Karpas-422 (cell line): ENCODE results near the gene LRRC39. TPM values are rescaled to one million over a fixed set of nuclear protein-coding genes. Genes with fewer than 3 reads are reported as not detected.

Experiments
- DNase-seq: peaks from one replicate; pipeline ENCODE4 v3.0.0-alpha.2; 2015
- H2AFZ ChIP-seq: fragments of 200-600 bp; sonication (generic); 2 replicates; pipeline ENCODE4 v1.6.1; 2014; ENCODE audit warnings: antibody characterized with exemption, low read length, mixed read lengths
- H3K27ac ChIP-seq: fragments of 200-600 bp; sonication (generic); 2 replicates; pipeline ENCODE4 v1.5.1; 2014; ENCODE audit warnings: mild to moderate bottlenecking, low read length, moderate library complexity
- H3K27me3 ChIP-seq: fragments of 200-600 bp; sonication (generic); 2 replicates; pipeline ENCODE4 v1.6.1; 2014; ENCODE audit warnings: low read length, mixed read lengths
- H3K36me3 ChIP-seq: fragments of 200-600 bp; sonication (generic); 2 replicates; pipeline ENCODE4 v1.6.1; 2014; ENCODE audit warnings: low read length, mixed read lengths; ENCODE audit not compliant: insufficient read depth
- H3K4me1 ChIP-seq: fragments of 200-600 bp; sonication (generic); 2 replicates; pipeline ENCODE4 v1.6.1; 2014; ENCODE audit warnings: mild to moderate bottlenecking, low read length, mixed read lengths
- H3K4me2 ChIP-seq: fragments of 200-600 bp; sonication (generic); 2 replicates; pipeline ENCODE4 v1.6.1; 2014; ENCODE audit warnings: low read length, low read depth, mild to moderate bottlenecking; ENCODE audit not compliant: poor library complexity, severe bottlenecking
- H3K4me3 ChIP-seq: fragments of 200-600 bp; sonication (generic); 2 replicates; pipeline ENCODE4 v1.5.1; 2014; ENCODE audit warnings: mild to moderate bottlenecking, antibody characterized with exemption, low read length, mixed read lengths
- H3K79me2 ChIP-seq: fragments of 200-600 bp; sonication (generic); 2 replicates; pipeline ENCODE4 v1.6.1; 2014; ENCODE audit warnings: mild to moderate bottlenecking, low read length, mixed read lengths
- H3K9ac ChIP-seq: fragments of 200-600 bp; sonication (generic); 2 replicates; pipeline ENCODE4 v1.6.0; 2014; ENCODE audit warnings: low read length
- H3K9me2 ChIP-seq: fragments of 200-600 bp; sonication (generic), shearing (Covaris generic); replicated peaks from 2 replicates; pipeline ENCODE4 v1.6.0; 2014; ENCODE audit warnings: mild to moderate bottlenecking, low read length, moderate library complexity; ENCODE audit not compliant: insufficient read depth
- H3K9me3 ChIP-seq: fragments of 300-700, 200-600 bp; sonication (generic); 2 replicates; pipeline ENCODE4 v1.6.1; 2014; ENCODE audit warnings: low read length, mixed read lengths
- H4K20me1 ChIP-seq: fragments of 200-600 bp; sonication (generic); 2 replicates; pipeline ENCODE4 v1.6.1; 2014; ENCODE audit warnings: mild to moderate bottlenecking, antibody characterized with exemption, low read length, low read depth; ENCODE audit not compliant: insufficient read depth
- total RNA-seq: library from RNA; depleted of rRNA; stranded (reverse); fragments of >200 nt; shearing (Covaris generic); gene quantifications from 2 replicates; pipeline ENCODE4 v1.2.3, GENCODE V29; 2014; ENCODE audit warnings: low replicate concordance

The LRRC39 gene
- total RNA-seq, 1 experiment from 2014 or later = 5.2 TPM

DNA sequence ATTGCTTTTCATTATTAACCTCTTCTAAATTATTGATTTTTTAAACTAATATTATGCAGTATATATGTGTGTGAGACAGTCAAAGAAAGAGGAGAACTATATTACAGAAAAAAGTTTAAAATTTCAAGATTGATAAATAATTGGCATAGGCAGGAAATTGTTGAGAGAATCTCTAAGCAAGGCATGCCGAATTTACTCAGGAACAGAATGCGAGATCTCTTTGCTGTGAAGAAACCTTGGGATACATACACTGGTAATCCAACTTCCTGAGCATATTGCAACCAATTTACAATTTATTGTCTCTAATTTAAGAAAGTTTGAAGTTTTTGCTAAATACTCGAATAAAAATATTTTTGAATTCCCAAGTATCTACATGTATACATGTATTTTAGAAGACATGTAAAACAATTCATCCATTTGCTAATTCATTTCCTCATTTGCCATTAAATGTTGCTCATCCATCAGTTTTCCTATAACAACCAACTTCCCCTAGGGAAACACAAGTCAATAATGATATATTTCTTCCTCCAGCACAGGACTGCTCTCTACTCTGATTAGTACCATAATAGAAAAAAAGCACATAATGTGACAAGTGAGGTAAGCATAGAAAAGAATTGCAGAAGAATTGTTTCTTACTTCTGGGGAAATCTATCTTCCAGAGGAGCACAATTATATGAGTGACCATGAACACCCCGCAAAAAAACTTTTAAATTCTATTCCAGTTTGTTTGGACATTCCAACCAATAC, 588 bp downstream of the LRRC39 start:
- no peaks in the 10 kb centered on the region for H3K27me3 ChIP-seq
- H3K9me2 ChIP-seq = no peaks in the 10 kb centered on the region

DNA sequence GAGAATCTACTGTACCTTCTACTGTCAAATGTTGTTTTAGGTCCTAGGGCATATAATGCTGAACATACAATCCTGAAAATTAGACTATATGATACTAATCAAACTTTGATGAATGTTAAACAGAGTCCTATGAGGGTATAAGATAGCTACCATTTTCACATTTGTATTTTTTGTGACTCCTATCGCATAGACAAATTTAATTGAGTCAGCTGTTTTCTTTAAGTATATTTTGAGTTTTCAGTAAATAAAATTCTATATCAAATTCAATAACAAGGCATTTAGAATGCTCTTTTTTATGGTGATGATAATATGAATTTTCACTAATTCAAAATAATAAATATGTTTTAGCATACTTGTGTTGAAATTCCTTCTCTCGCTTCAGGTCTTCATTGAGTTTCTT, 10.0 kb downstream of the LRRC39 start:
- peaks cover 7% of the 10 kb centered on the region for H3K4me1 ChIP-seq
- no peaks in the 10 kb centered on the region for H3K9me2 ChIP-seq
- H3K79me2 ChIP-seq = no peaks in the 10 kb centered on the region
- H3K4me2 ChIP-seq = no peak overlapping the region
- DNase-seq = no peak
- H3K4me3 ChIP-seq = no peak overlapping the region
- no peak overlapping the region for H3K9ac ChIP-seq
- no peak overlapping the region for H2AFZ ChIP-seq
- H4K20me1 ChIP-seq = no peaks in the 10 kb centered on the region
- H3K27me3 ChIP-seq = no peaks in the 10 kb centered on the region
- peaks cover 6% of the 10 kb centered on the region; the same call in 1 of the 2 replicates for H3K9me3 ChIP-seq
- H3K36me3 ChIP-seq = peaks cover 5% of the 10 kb centered on the region; the same call in 1 of the 2 replicates
- H3K27ac ChIP-seq = no peak overlapping the region

More for the DNA sequence above, 588 bp downstream of the LRRC39 start:
- no peak overlapping the region for H3K27ac ChIP-seq
- no peak overlapping the region for H2AFZ ChIP-seq
- H3K4me1 ChIP-seq = peaks cover 7% of the 10 kb centered on the region
- H3K4me3 ChIP-seq = no peak overlapping the region
- no peak overlapping the region for H3K4me2 ChIP-seq
- no peaks in the 10 kb centered on the region for H4K20me1 ChIP-seq
- no peaks in the 10 kb centered on the region; the same call in 1 of the 2 replicates for H3K36me3 ChIP-seq
- no peak overlapping the region for H3K9ac ChIP-seq
- H3K79me2 ChIP-seq = no peaks in the 10 kb centered on the region
- DNase-seq = no peak
- no peaks in the 10 kb centered on the region for H3K9me3 ChIP-seq

DNA sequence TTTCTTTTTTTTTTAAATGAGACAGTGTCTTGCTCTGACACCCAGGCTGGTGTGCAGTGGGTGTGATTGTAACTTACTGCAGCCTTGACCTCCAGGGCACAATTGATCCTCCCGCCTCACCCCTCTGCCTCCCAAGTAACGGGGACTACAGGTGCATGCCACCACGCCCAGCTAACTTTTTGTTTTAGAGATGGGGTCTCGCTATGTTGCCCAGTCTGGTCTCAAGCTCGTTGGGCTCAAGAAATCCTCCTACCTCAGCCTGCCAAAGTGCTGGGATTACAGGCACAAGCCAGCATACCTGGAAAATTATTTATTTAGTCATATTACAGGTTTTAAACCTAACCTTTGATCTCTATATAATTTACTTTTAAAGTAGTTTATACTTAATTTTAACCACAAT, 13.4 kb downstream of the LRRC39 start:
- Histone ChIP-seq H3K9ac (no peak overlapping the region), H3K4me1 (peaks cover 12% of the 10 kb centered on the region), H2AFZ (no peak overlapping the region), H3K4me2 (no peak overlapping the region), H3K27ac (no peak overlapping the region), H3K36me3 (peaks cover 2% of the 10 kb centered on the region; the same call in 1 of the 2 replicates), H3K9me2 (no peaks in the 10 kb centered on the region), H3K79me2 (no peaks in the 10 kb centered on the region), H3K9me3 (0 out of 2 replicates have a peak, but pooled peaks cover 2% of the 10 kb centered on the region), H3K27me3 (no peaks in the 10 kb centered on the region), H3K4me3 (no peak overlapping the region), H4K20me1 (no peaks in the 10 kb centered on the region)
- DNase-seq = no peak

DNA sequence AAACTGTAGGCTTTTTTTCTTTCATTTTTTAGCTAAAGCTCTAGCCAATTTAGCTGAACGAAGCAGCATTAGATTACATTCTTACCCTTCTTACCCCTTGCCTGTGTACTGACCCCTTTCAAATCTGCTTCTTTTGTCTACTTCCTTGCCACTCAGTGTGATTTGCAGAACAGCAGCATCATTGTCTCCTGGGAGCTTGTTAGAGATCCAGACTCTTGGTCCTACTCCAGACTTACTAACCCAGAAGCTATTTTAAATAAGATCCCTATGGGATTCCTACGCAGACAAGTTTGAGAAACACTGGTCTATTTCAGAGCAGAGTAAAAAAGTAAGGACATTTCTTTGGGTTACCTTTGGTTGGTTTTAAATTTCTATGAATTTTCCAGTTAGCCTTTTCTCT, 13.8 kb downstream of the LRRC39 start:
- H3K27ac ChIP-seq = no peak overlapping the region

DNA sequence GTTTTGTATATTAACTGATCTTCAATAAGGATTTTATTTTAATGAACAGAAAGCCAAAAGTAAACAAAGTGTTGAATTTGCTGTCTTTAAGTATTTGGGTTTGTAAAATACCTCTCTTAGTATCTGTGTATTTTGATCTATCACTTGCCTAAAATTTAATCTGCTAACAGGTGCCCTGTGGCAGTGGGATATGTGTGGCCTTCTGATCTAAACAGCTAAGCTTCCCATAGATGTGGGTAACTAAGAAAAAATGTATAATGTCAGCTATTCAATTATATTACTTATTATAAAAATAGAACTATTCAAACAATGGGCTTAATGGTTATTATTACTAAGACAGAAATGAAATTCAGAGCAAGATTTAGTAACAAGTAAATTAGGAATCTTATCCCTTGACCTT, 15.2 kb downstream of the LRRC39 start:
- Histone ChIP-seq H4K20me1 (no peaks in the 10 kb centered on the region), H3K9me2 (no peaks in the 10 kb centered on the region), H3K36me3 (no peaks in the 10 kb centered on the region)

More for the DNA sequence above, 13.8 kb downstream of the LRRC39 start:
- Histone ChIP-seq H3K9ac (no peak overlapping the region), H3K4me2 (no peak overlapping the region), H3K4me1 (peaks cover 12% of the 10 kb centered on the region), H3K4me3 (no peak overlapping the region), H2AFZ (peak overlapping the region; percentile 21; the same call in 1 of the 2 replicates), H3K36me3 (no peaks in the 10 kb centered on the region), H3K9me2 (no peaks in the 10 kb centered on the region), H3K79me2 (no peaks in the 10 kb centered on the region), H4K20me1 (no peaks in the 10 kb centered on the region), H3K27me3 (no peaks in the 10 kb centered on the region), H3K9me3 (0 out of 2 replicates have a peak, but pooled peaks cover under 1% of the 10 kb centered on the region)
- DNase-seq = no peak

DNA sequence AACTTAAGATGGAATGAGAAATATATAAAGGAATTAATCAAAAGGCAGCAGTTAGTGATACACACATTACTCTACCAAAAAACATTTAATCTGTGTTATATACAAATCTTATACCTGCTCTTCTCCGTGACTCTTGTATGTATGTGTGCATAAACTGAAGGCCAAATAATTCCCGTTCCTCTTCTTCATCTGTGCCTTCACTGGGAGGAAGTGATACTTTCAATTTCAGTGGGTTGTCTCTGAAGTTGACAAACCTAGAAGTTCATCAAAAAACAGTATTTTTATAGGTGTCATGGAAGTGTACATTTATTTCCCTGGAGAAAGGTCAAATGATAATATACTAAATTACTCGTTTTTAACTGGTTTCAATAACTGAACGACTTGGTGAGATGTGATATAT, 25.8 kb downstream of the LRRC39 start:
- peaks cover 11% of the 10 kb centered on the region for H3K4me1 ChIP-seq
- no peaks in the 10 kb centered on the region for H3K9me3 ChIP-seq
- H3K27ac ChIP-seq = peak overlapping the region; percentile 16
- peak overlapping the region; percentile 29 for H3K4me2 ChIP-seq
- H3K4me3 ChIP-seq = no peak overlapping the region
- no peaks in the 10 kb centered on the region for H3K9me2 ChIP-seq
- DNase-seq = no peak
- H3K27me3 ChIP-seq = no peaks in the 10 kb centered on the region
- H4K20me1 ChIP-seq = no peaks in the 10 kb centered on the region
- H3K9ac ChIP-seq = no peak overlapping the region
- H3K79me2 ChIP-seq = no peaks in the 10 kb centered on the region
- peaks cover 28% of the 10 kb centered on the region; the same call in 1 of the 2 replicates for H3K36me3 ChIP-seq
- H2AFZ ChIP-seq = peak overlapping the region; percentile 57; the same call in 1 of the 2 replicates

More for the DNA sequence above, 15.2 kb downstream of the LRRC39 start:
- DNase-seq = no peak
- H3K4me1 ChIP-seq = peaks cover 12% of the 10 kb centered on the region
- no peak overlapping the region; the same call in 1 of the 2 replicates for H2AFZ ChIP-seq
- no peak overlapping the region for H3K4me2 ChIP-seq
- H3K9me3 ChIP-seq = no peaks in the 10 kb centered on the region
- H3K9ac ChIP-seq = no peak overlapping the region
- no peak overlapping the region for H3K27ac ChIP-seq
- H3K27me3 ChIP-seq = no peaks in the 10 kb centered on the region
- no peaks in the 10 kb centered on the region for H3K79me2 ChIP-seq
- H3K4me3 ChIP-seq = no peak overlapping the region

DNA sequence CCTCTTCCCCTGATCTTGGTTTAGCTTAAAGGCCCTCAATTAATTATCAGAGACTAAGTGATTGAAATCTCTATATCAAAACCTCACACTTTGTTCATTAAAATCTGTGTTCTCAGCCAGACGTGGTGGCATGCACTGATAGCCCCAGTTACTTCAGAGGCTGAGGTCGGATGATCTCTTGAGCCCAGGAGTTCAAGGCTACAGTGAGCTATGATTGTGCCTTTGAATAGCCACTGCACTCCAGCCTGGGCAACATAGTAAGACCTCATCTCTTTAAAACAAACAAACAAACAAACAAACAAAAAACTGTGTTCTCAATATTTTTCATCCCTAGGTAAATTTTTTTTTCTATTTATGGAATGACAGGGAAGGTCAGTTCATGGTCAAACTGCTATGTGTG, 26.4 kb downstream of the LRRC39 start:
- H4K20me1 ChIP-seq = no peaks in the 10 kb centered on the region
- H3K36me3 ChIP-seq = peaks cover 30% of the 10 kb centered on the region; the same call in 1 of the 2 replicates
- no peak overlapping the region for H2AFZ ChIP-seq
- H3K4me3 ChIP-seq = no peak overlapping the region
- H3K27me3 ChIP-seq = no peaks in the 10 kb centered on the region
- no peak overlapping the region for H3K9ac ChIP-seq
- no peaks in the 10 kb centered on the region for H3K79me2 ChIP-seq
- no peaks in the 10 kb centered on the region for H3K9me3 ChIP-seq
- H3K27ac ChIP-seq = peak overlapping the region; percentile 16
- H3K4me1 ChIP-seq = peaks cover 11% of the 10 kb centered on the region
- H3K9me2 ChIP-seq = no peaks in the 10 kb centered on the region
- H3K4me2 ChIP-seq = peak overlapping the region; percentile 29
- no peak for DNase-seq

DNA sequence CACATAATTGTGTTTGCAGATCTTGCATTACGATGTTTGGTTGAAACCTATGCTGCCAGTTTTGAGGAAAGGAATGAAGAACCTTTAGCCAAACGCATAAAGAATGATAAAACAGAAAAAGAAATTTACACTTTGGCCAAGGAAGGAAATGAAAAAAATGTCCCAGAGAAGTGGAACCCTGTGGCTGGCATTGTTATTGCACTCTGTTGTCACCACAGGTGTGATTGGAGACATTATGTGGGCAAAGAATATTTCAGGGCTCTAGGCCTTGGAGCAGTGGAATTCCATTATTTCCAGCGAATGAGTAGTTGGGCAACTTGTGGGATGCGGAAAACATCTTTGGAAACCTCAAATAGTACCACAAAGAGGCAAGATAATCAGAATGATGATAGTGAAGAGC, 30.2 kb downstream of the LRRC39 start:
- Histone ChIP-seq H4K20me1 (no peaks in the 10 kb centered on the region), H3K4me3 (no peak overlapping the region), H3K4me2 (no peak overlapping the region), H3K9ac (no peak overlapping the region), H3K36me3 (peaks cover 62% of the 10 kb centered on the region), H3K9me3 (no peaks in the 10 kb centered on the region), H3K4me1 (peaks cover 11% of the 10 kb centered on the region), H3K79me2 (no peaks in the 10 kb centered on the region), H3K27ac (no peak overlapping the region), H3K9me2 (no peaks in the 10 kb centered on the region), H2AFZ (no peak overlapping the region), H3K27me3 (no peaks in the 10 kb centered on the region)
- DNase-seq = no peak
